Measurements from ENCODE around the gene DIO3.

DIO3 gene

DNA sequence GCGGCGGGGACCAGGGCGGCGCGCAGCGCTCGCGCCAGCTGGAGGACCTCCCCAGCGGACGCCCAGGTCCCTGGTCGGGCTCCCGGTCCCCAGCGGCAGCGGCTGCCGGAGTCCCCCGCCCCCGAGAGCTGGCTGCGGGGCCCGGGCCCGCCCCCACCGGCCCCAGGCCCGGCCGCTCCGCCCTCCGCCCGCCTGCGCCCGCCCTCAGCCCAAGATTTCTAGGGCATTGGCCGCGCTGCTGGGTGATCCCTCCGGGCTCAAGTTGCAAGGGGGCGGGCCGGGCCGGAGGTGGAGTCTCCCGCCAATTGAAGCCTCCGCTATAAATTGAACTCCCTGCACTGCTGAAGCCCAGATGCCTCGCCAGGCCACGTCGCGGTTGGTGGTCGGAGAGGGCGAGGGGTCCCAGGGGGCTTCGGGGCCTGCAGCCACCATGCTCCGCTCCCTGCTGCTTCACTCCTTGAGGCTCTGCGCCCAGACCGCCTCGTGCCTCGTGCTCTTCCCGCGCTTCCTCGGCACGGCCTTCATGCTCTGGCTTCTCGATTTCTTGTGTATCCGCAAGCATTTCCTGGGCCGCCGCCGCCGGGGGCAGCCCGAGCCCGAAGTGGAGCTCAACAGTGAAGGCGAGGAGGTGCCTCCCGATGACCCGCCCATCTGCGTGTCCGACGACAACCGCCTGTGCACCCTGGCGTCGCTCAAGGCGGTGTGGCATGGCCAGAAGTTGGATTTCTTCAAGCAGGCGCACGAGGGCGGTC is at the start of gene DIO3:
Gene DIO3, plus strand, starts transcription at position 351 of the 752 bp plus-strand sequence.
- no peak for DNase-seq

DNA sequence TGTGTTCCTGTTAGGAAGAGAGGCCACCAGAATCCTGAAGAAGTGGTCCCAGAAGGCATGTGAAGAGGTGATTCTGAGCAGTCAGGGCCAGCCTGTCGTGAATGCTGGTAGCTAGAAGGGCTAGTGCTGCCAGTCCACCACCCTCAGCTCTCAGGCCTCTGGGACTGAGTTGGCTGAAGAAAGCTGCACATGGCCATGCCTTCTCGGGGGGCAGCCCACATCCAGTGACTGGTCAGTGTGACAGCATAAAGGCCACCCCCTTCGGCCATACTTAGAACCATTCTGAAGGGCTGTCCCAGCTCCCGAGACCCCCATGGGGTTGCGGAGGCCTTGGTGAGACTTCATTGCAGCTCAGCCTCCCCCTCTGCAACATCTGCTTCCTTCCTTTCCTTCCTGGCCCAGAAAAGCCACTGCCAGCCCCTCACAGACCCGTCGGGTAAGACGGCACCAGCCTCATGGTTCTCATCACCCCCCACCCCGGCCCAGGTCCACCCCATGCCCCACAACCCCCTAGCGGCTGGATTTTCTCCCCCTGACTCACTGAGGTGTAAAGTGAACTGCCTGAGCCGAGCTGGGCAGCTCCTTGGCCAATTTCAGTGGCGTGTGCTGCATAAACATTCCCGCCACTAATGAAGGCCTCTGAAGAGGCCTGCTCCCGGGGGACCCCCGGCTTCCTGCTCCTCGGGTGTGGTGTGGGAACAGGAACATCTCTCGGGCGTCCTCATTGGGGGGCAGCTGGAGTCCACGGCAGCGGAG is 49.5 kb upstream of the DIO3 start:
- DNase-seq: no peak

DNA sequence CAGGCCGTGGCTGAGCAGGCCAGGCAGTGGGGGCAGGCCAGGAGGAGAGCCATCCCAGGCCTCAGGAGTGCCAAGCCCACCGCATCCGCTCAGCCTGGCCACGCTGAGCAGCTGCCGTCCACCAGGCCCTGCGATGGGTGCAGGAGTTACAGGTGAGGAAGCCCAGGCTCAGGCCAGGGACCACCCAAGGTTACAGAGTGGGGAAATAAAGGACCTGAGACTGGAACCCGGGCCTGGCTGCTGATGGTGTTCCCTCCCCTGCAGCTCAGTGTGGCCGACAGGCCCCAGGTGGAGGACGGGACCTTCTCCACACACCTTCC is 49.0 kb upstream of the DIO3 start:
- no peak for DNase-seq

DNA sequence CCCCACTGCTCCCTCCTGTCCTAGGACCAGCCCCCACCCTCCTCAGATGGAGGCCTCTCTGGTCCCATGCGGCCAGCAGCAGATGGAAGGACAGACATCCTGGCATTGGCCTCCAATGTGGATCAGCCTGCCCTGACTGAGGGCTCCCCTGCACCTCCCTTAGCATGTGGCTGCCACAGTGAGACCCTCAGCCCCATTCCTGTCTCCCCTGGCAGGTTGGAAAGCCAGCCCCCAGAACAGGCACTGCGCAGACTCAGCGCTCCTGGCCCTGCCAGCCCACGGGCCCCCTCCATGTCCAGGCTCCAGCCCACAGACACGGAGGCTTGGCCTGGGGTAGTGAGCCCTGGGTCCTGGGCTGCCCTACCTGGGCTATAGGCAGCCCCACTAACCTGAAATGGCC is 47.2 kb upstream of the DIO3 start:
- DNase-seq: no peak

DNA sequence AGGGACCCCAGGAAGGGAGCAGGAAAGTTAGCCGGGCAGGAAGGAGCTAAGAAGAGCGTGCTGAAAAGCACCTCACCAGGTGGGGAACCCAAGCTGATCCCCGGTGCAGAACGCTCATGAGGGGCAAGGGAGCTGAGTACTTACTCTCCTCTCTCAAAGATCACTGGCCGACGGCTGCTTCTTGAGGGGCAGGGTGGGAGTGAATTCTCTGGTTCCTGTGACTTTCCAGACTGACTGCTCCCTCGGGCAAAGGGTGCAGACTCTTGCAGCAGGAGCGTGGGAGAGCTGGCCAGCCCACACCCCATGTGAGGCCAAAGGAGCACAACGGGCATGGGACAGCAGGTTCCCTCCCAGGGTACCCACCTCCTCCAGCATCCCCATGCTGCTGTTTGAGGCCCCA is 44.9 kb upstream of the DIO3 start:
- DNase-seq: no peak

DNA sequence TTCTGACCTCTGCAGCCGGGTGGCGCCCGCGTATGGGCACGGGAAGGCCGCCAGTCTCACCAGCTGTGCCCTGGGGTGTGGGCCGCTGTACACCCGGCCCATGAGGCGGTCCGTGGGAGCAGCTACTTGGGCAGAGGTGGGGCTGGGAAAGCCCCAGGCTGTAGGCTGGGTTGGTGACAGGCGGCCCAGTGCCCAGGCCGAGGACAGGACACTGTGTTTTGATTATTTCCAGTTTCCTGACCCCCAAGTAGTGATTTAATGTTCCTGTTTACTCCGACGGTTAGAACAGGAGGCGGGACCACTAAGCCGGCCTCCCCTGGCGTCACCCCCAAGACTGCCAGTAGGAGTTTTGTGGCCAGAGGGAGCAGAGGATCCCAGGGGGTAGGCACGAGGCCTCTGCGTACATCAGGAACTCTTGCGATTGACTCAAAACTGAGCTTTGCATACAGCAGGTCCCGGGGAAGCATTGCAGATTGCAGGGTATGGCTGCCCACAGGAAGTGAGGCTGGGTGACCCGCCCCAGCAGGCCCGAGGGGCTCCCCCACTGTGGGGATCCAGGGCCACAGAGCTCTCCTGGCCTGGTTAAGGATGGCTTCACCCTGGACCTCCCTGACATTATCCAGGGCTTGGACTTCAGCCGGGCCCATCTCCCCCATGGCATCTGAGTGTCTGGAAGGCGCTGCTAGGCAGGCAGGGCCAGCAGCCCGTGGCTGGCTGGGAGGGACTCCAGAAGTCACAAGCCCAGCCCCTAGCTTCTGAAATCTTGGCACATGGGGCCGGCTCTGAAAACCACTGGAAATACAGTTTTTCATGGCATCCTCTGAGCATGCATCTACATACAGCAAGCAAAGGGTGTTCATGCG is 42.5 kb upstream of the DIO3 start:
- DNase-seq: no peak

DNA sequence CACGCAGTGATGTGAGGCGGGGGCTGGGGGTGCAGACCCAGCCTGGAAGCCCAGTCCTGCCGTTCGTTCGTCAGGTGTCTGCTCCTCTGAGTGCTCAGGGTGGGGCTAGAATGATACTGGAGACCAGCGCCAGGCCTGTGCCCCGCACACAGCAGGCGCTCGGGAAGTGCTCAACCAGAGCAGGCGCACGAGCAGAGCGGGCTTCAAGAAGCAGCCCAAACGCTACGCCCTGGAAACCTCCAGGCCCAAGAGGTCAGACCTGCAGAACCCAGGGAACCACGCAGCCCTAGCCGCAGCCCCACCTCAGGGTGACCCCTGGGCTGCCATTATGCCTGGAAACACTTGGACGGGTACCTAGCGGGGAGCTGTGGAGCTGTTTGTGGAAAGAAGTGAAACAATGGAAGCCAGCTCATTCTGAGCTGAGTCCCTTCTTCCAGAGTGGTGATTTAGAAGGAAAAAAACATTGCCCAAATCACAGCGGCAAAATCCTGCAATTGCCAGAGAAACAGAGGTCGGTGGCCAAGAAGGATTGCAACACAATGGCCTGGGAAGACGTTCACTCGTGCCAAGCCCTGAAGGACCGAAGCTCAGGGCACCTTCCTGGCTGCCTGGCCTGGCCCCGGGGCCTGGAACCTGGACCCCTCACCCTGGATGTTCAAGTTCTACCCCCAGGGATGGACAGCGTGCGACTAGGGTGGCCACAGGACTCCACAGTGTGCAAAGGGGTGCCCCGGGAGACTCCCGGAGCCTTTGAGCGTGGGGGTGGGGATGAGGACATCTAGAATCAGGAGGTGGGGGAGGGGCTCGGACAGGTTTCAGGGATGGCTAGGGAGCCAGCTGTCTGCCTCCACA is 40.4 kb upstream of the DIO3 start:
- no peak for DNase-seq

DNA sequence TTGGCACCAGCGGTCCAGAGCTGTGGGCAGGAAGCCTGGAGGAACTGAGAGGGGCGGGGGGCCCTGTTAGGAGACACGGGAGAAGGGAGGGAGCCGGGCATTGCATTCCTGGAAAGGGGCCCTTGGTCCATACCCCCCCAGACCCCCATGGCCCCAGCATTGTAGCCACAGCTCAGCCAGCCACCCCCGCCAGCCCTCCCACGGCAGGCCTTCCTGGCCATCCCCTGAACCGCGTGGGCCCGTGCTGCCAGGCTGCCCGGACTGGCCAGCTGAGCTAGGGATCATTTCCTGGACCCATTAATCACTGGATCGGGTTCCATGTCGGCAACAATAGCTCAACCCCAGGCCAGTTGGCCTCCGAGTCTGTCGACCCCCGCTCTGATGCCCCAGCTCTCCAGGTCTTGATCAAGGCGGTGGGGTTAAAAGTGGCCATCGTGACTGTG is 39.8 kb upstream of the DIO3 start:
- no peak for DNase-seq

DNA sequence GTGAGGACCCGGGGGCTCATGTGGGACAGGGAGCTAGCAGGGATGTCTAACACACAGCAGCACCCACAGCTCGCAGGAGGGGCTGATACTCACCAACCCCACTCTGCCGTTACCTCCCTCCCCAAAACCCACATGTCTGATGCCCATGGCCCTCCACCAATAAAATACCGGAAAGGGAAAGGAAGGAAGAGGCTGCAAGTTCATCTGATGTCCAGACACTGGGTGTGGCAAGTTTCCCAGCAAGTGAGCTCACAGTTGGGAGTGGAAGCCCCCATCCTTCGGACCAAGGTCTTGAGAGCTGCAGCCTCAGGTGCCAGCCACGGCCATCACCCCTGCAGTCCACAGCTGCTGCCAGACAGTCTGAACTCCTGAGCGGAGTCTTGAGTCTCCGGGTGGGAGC is 39.3 kb upstream of the DIO3 start:
- DNase-seq: no peak

DNA sequence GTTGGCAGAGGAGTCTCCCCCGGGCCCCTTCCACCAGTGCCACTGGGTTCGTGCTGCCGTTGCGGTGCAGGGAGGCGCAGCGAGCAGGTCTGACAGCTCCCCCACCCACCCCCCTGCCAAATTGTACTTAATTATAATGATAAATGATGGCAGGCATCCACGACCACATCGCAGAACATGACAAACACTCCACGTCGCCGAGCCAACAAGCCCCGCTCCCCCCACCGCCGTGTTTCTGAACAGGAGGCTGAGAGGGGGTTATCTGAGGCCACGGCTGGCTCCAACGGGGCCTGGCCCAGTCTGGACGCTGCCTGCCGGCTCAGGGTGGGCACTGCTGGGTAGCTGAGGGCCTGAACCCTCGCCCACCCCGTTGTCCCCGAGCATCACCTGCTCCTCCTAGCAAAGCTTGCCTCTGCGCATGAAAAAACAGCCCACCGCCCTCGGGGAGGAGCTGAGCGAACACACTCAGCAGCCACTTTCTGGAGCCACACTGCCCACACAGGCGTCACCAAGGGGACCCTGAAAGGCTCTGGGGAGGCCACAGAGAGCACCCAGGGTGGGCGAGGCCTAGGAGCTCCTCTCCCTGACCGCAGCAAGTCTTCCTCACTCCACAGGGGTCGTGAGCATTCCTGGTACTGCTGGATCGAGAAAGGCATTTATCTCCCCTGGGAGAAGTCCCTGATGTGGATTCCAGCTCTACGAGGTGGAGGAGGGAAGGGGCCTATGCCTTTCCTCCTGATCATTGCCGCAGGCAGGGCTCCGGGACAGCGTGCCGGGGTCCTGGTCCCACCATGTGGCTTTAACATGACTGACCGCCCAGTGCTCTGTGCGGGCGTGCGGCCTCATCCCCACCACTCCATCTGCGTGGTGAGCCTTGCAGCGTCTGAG is 35.4 kb upstream of the DIO3 start:
- no peak for DNase-seq

DNA sequence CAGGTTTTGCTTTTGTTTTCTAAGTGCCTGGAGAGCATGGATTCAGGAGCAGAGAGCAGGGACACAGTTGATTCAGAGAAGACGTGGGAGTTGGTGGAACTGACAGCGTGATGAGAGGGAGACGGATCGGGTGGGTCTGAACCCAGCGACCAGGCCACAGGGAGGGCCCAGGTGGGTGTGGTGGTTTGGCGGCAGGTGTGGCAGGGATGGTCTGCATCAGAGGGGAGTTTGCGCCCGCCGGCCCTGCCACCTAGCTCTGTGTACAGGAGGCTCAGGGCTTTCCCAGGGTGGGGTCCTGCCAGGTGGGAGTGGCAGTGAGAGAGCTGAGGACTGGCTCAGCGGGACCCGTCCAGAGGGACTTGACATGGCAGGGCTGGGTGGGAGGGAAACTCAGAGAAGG is 33.3 kb upstream of the DIO3 start:
- no peak for DNase-seq

DNA sequence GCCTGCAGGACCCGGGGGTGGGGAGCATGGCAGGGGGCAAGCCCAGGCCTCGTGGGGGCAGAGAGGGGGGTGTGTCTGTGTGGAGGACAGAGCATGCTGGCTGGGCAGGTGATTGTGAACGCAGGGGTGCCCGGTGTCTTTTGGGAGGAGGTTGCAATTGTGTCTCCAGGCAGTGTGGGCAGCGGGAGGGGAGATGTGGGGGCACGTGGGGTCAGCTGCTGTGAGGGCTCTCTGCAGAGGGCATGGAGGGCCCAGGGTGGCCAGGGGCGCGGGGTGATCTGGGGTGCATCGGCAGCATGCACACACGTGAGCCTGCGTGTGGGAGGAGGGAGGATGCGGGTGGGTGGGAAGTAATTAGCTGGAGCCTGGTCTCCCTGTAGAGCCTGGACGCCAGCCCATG is 32.2 kb upstream of the DIO3 start:
- DNase-seq: no peak

DNA sequence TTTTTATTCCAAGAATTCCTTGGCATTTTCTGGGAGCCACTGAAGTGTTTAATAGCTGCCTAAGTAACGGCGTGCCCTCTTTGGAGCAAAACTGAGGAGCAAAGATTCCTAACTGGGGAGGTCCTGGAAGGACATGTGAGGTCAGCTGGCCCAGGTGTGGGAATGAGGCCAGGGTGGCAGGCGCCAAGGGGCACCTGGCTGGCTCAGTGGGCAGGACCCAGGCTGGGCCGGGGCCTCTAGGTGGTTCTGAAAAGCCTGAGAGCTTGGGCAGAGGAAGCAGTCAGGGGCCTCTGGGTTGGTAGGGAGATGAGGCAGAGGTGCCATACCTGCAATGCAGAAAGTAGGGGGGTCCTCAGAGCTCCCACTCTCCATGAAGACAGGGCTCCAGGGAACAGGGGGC is 27.1 kb upstream of the DIO3 start:
- DNase-seq: no peak

DNA sequence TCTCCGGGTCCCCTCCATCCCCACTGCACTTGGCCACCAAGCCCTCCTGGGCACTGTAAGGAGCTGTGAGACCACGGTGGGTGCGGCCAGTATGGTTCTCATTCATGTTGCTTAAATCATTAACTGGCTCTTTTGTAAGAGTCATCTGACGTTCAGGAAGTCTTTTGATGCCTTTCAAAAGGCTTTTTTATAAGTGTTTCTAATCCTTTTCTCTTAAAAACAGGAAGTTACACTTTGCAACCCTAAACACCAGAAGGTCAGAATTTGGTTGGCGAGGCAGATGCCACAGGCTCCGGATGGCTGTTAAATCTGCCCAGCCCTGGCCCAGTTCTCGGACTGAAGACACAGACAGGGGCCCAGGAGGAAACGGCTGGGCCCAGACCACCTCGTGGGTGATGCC is 26.1 kb upstream of the DIO3 start:
- DNase-seq: no peak

DNA sequence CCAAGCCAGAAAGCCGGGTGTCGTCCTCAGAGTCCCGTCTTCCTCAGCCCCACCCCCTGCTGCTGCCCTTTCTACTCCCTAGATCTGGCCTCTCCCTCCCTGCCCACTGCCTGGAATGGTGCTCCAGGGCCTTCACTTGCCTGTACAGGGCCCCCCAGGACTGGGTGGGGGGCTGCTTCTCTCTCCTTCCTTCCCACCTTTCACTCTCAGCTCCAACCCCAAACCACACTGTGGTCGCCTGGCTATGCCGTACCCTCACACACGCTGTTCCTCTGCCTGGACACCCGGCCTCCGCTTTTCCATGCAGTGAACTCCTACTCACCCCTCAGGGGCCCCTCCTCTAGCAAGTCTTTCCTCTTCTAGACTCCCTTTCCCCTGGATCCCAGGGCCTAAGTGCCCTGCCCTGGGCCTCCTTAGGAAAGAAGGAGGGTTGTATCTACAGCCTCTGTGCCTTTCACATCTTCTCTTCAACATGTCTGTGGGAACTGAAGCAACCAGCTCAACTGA is 25.5 kb upstream of the DIO3 start:
- DNase-seq: no peak

DNA sequence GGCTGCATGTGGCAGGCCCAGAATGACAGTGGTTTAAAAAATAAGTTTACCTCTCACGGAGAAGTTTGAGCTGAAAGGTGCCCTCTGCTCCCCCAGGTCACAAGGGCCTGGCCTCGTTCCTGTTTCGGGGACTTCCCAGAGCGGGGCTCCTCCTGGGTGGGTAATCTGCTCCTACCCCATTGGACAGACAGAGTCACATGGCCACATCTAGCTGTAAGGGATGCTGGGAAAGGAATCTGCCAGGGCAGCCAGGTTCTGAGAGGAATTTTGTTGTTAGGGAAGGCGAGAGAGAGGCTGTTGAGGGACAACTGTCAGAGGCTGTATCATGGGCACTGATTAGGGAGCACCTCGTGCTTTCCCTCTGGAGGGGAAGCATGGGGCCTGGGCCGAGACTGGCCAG is 24.0 kb upstream of the DIO3 start:
- no peak for DNase-seq

DNA sequence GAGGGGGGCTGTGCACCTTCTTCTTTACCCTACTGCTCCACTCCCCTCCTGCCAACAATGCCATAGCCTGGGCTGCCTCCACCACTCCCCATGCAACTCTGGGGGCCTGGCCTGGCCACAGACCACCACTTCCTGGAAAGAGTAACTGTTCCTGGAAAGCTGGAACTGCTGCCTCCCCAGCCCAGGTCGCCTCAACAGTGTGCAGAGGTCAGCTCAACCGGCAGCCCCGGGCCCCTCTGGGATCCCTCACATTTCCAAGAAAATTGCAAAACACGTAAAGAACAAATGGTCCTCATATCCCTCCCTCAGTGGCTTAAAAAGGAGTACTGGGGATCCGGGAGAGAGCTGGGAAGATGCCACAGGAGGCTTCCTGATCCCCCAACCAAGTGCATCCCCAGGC is 22.4 kb upstream of the DIO3 start:
- no peak for DNase-seq

DNA sequence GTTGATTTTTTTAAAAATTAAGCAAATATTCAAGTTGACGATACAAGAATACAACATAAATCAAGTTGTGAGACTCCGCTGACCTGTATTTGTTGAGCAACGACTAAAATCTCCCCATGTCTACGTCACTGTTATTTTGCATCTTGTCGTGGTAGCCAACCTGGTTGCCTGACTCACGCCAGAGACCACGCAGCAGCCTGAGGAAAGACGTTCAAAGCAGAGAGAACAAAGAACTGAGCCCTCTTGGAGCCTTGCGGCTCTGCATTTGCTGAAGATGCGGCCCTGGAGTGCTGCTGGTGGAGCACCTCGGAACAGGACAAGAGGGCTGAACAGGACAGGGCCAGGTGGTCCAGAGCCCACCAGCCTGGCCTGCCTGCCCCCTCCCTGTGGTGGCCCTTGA is 21.4 kb upstream of the DIO3 start:
- no peak for DNase-seq

DNA sequence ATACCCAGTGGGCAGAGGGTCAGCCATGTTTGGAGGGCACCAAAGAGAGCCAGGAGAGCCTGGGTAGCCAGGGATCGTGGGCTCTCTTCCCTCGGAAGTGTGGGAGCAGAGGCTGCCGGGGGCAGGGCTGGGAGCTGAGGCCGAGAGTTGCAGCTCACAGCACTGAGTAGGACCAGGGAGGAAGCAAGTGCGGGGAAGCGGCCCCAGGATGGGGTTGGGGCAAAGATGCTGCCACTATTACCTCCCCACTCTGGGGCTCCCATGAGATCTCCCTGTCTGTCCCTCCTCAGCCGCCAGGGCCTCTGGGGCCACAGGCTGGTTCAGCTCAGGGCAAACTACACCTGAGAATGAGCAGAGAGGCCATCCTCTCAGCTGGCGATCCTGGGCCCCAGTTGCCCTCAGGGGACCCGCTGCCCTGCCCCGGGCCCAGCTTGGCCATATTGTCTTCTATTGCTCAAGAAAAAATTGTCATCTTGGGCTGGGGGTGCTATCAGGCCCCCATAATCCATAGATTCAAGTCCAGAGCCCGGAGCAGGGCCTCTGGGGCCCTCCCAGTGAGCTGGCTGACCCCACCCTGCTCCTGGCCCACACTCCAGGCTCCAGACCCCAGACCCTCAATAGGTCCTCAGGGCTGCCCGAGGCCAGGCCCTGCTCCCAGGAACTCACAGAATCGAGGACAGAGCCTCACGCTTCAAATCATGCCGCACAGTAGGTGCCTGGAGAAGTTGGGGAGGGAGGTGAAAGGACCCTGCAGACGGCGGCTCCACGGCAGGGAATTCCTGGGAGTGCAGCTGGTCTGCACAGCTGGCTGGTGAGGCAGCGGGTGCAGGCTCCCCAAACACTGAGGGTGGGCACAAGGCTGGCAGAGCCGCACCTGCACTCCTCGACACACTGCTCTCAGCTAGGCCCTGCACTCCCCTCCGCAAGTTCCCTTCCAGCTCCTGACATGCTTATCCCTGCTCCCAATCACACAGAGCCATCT is 20.5 kb upstream of the DIO3 start:
- DNase-seq: no peak

DNA sequence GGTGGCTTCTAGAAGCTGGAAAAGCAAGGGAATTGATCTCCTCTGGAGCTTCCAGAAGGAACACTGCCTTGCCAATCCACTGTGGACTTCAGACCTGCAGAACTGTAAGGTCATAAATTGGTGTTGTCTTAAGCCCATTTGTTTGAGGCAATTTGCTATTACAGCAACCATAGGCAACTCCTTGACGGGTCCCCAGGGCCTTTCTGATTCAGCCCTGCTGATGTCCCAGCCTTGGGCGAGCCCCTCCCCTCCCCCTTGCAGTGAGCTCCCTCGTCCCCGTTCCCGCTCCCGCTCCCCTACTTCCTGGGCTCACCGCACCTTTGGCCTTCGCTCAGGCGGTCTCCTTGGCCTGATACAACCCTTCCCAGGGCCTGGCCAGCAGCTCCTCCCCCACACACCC is 18.9 kb upstream of the DIO3 start:
- DNase-seq: no peak

Data from NCI-H146 (cell line).